GM21423 (cell line): Measurements from ENCODE around the gene HEATR3.
A peak's percentile ranks its signal among the peaks of the same experiment; 100 is the strongest.

Source experiments
- ATAC-seq: cut with Tn5 transposase; IDR thresholded peaks from one replicate; pipeline ENCODE4 v1.9.1; 2021; ENCODE audit warnings: mild to moderate bottlenecking, moderate library complexity; ENCODE audit not compliant: unreplicated experiment

Gene HEATR3

GRCh38 chr16:50058091-50058771 is 7.5 kb upstream of the HEATR3 start:
- ATAC-seq, result no peak

DNA sequence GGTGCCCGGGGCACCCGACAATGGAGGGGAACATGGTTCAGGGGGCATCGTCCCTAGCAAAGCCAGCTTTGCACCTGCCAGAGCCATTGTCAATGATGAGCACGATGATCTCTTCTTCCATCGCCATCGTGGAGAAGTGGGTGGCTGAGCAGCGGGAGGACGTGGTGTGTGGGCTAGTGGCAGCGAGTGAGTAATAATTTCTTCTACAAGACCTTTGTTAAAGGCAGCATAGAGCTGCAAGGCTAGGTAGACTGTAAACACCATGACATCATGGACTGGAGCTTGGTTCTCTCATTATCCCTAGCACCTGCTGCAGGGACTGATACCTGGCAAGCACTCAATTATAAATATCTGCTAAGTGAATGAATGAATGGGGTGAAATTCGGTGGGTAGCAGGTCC is 6.7 kb upstream of the HEATR3 start:
- no peak for ATAC-seq

DNA sequence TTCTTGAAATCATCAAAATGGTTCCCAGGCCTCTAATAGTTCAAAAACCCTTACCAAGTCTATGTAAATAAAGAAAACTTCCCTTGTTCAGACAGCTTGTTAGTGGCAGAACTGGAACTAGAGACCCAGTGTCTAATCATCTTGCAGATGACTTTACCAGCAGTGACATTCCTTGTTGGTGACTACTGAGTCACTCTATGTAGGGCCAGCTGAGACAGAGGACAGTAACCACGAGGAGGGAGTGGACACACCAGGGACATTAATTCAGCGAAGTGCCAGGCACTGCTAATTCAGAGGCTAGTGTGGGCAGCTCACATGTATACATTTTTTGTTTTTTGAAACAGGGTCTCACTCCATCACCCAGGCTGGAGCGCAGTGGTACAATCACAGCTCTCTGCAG is 6.1 kb upstream of the HEATR3 start:
- ATAC-seq, result no peak

GRCh38 chr16:50061326-50061725 is 4.4 kb upstream of the HEATR3 start:
- ATAC-seq, result no peak

DNA sequence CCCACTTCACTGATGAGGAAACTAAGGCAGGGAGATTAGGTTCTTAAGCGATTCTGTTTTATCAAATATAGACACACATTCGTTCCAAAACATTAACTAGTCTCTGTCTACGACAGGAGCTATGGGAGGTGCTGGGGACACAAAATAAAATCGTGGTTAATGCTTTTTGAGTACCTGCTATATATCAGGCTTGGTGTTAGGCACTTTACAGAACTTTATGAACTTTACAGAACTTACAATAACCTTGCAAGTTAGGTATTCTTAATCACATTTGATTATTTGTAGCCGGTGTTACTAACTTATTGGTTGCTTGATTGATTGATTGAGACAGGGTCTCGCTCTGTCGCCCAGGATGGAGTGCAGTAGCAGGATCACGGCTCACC is 538 bp upstream of the HEATR3 start:
- no peak for ATAC-seq

DNA sequence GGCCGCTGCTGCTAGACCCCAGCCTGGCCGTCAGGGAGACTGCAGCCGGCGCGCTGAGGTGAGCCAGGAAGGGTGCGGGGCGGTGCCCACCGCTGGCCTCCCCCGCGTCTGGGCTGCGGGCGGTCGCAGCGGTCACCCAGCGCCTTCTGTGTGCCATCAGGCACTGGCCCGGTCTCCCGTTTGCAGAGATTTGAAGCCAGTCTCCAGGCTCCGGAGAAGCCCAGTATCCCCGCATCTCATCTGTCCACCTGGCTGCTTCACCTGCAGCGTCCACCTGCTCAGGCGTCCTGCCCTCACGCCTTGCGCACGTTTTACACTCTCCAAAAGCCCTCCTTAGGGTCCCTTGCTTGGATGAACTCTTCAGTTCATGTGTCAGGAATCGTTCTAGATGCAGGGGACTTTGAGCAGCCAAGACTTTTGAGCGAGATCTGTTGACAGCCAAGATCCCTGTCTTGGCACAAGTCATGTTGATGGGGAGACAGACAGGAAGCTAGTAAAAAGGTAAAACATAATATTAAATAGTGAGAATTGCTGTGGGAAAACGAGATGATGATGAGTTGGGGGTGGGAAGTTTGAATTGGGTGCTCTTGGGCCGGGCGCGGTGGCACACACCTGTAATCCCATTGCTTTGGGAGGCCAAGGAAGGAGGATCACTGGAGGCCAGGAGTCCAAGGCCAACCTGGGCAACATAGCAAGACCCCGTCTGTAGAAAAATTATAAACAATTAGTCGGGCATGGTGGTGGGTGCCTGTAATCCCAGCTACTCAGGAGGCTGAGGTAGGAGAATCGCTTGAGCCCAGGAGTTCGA is 916 bp downstream of the HEATR3 start:
- ATAC-seq, result no peak

DNA sequence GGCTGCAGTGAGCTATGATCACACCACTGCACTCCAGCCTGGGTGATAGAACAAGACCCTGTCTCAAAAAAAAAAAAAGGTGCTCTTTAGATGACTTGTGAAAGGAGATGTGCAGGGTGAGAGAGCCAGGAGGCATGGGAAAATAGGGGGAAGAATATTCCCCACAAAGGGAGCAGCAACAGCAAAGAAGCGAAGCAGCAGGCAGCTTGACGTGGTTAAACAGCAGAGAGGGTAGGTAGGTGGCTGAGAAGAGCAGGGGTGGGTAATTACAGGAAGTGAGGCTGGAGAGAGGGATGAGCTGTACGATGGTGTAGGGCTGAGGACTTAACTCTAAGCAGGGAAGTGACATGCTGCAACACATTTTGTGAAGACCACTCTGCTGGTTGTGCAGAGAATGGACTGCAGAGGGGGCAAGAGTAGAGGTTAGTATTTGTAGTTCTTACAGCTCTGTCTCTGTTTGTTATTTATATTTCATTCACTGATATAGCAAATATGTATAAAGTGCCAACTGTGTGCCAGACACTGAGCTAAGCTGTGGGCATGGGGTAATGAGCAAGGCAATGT is 1.6 kb downstream of the HEATR3 start:
- ATAC-seq, result peak; percentile 34

- ATAC-seq, result no peak
Measured at GRCh38 chr16:50068550-50068949, 2.8 kb downstream of the HEATR3 start.

GRCh38 chr16:50069060-50069459 is 3.3 kb downstream of the HEATR3 start:
- ATAC-seq, result no peak

DNA sequence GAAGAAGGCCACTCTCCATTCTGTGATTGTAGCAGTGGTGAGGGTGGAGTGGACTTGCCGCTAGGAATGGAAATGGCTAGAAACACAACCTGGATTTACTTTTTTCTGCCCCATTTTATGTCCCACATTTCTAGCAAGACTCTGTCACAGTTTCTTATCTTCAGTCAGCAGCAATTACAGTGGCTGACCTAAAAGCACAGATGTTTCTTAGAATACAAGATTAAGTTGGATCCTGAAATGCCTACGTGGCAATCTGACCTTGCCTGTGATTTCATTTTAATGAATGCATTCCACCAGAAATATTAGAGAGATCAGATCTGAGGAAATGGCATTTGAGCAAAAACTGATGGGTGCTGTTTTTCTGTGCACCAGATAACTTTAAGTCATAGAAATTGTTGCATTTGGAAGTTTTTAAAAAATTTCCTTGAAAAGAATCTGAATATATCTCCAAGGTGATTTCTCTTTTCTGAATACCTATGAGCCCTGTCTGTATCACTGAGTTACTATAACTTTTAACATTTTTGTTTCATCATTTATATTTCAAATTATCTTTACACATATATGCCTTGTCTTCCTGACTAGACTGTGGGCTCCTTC is 5.4 kb downstream of the HEATR3 start:
- no peak for ATAC-seq

DNA sequence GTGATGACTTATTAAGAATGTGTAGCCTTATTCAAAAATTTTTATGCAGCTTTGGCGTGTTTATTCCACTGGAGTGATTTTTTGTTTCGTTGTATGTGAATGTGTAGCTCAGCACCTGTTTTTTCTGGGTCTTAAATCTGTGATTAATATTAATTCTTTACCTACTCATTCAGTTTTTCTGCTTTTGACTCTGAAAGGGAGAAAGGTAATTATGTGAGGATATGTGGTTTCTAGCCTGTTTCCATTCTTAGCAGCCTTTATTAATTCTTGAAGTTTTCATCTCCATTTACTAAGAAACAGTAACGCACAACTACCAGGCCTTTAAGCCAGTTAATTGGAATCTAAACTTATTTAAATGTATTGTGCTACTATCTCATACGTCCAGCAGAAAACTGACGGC is 7.0 kb downstream of the HEATR3 start:
- ATAC-seq, result no peak

DNA sequence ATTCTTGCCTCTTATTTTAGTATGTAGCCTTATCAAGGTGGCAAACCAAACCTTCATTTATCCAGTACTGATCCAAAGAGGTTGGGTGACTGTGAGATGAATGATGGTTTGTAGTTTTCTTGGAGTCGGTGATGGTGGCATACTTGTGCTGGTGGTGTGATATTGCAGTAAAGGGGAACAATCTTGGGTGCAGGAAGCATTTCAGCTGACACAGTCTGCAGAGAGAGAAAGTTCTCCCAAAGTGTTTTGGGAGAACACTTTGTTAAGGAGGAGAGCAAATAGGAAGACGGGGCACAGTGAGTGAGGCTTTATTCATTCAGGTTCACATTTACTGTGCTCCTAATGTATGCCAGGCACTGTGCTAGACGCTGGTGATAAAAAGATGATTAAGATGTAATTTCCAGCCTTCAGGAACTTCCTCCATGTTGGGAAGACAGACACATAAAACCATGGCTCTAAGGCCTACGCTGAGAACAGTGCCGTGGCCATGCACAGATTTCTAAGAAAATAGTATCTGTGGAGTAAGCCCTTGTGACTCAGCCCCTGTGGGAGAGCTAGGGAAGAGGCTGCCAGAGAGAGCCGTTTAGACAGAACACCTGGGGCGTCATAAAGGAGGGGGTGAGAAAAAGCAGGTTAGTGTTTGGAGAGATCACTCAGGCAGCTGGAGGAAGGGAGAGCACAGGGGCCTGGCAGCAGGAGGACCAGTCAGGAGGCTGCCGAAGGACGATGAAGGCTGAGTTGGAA is 13.8 kb downstream of the HEATR3 start:
- no peak for ATAC-seq

- no peak for ATAC-seq
Measured at GRCh38 chr16:50081428-50082018, 15.8 kb downstream of the HEATR3 start.

GRCh38 chr16:50083996-50084395 is 18.2 kb downstream of the HEATR3 start:
- no peak for ATAC-seq

DNA sequence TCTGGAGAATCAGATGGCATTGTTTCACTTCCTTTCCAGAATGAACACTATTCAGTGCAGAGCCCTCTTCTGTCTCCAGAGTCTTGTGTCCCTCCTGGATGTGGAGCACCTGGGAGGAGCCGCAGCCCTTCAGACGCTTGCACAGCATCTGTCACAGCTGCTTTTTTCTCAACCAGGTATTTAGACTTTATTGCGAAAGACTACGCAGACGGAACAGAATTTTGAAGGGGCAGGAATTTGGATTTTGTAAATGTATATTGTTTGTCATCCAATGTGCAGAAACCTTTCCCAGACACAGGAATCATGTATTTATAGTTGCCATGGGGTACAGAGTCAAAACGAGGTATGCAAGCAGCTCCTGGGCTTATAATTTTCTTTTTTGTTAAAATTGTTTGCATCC is 20.4 kb downstream of the HEATR3 start:
- no peak for ATAC-seq

DNA sequence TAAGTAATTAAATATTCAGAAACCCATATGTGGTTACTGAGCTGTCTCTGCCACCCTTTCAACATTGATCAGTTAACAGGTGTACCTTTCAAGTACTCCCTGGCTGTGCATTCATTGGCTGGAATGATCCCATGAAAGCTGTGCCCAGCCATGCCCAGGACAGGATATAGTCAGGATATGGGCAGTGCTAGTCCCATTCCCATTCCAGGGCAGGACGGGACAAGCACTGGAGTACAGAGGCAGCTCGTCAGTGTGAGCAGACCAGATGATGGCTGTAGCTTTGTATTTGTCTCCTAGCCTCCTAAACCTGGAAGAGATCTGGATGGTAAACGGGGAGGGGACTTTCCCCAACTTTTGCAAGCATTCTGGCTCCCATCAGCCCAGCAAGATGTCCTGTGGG is 22.5 kb downstream of the HEATR3 start:
- no peak for ATAC-seq

- no peak for ATAC-seq
Measured at GRCh38 chr16:50092891-50093290, 27.1 kb downstream of the HEATR3 start.

- no peak for ATAC-seq
Measured at GRCh38 chr16:50093607-50094539, 28.1 kb downstream of the HEATR3 start.

DNA sequence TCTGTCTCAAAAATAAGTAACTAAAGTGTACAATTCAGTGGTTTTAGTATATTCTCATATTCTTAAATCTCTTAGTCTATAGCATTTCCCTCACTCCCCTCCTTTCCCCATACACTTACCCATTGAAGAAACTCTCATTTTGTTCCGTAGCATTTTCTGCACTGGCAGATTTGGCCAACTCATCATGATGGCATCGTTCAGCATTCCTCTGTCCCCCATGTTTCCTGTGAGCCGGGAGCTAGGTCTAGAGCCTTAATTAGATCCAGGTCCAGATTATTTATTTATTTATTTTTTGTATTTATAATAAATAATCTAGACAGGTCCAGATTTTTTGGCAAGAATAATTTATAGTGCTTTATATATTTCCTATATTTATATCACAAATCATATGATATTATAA is 31.0 kb downstream of the HEATR3 start:
- ATAC-seq, result no peak
